Activated CD4-positive, CD25-positive, alpha-beta regulatory T cell treated with anti-CD3 and anti-CD28 coated beads, Interleukin-2, amount 50 U/mL, for 72 hours (primary cell): Measurements from ENCODE around the gene LIMK2.
A peak's percentile ranks its signal among the peaks of the same experiment; 100 is the strongest.

ENCODE experiments used
- DNase-seq: peaks from one replicate; pipeline ENCODE4 v3.0.0; 2021

LIMK2 gene

GRCh38 chr22:31275576-31275975 is 63.5 kb downstream of the LIMK2 start:
- DNase-seq: no peak

- DNase-seq: no peak
Measured at GRCh38 chr22:31276426-31277167, 64.5 kb downstream of the LIMK2 start.

- DNase-seq: no peak
Measured at GRCh38 chr22:31277741-31278140, 65.6 kb downstream of the LIMK2 start.

GRCh38 chr22:31278151-31278621 is 66.1 kb downstream of the LIMK2 start:
- DNase-seq: no peak

GRCh38 chr22:31278626-31279326 is 66.7 kb downstream of the LIMK2 start:
- DNase-seq: no peak

GRCh38 chr22:31279327-31279669 is 67.2 kb downstream of the LIMK2 start:
- no peak for DNase-seq

GRCh38 chr22:31279821-31280505 is 67.9 kb downstream of the LIMK2 start:
- DNase-seq: no peak

GRCh38 chr22:31281733-31282132 is 69.6 kb downstream of the LIMK2 start:
- no peak for DNase-seq

GRCh38 chr22:31282748-31283468 is 70.8 kb downstream of the LIMK2 start:
- DNase-seq: no peak

- no peak for DNase-seq
Measured at GRCh38 chr22:31284281-31285155, 72.4 kb downstream of the LIMK2 start.

- no peak for DNase-seq
Measured at GRCh38 chr22:31286360-31287255, 74.5 kb downstream of the LIMK2 start.

GRCh38 chr22:31287818-31288495 is 75.9 kb downstream of the LIMK2 start:
- DNase-seq: no peak

- DNase-seq: no peak
Measured at GRCh38 chr22:31288496-31289240, 76.6 kb downstream of the LIMK2 start.

GRCh38 chr22:31289344-31289743 is 77.2 kb downstream of the LIMK2 start:
- DNase-seq: no peak

GRCh38 chr22:31290494-31291471 is 78.7 kb downstream of the LIMK2 start:
- peak; percentile 95 for DNase-seq

GRCh38 chr22:31291481-31292235 is 79.6 kb downstream of the LIMK2 start:
- no peak for DNase-seq

- DNase-seq: peak; percentile 71
Measured at GRCh38 chr22:31292236-31292989, 80.3 kb downstream of the LIMK2 start, which contains the start of gene PIK3IP1. PIK3IP1 (minus strand) TSS chr22:31292488; CDS start chr22:31292344, 144 bp downstream.
